Fibroblast of the conjunctiva (primary cell): ENCODE measurements around the gene TRIM40.
"Not testable (repeated sequence)": the region's sequence is repeated elsewhere in the genome, so short reads cannot be mapped to it uniquely, and the experiment has no call there.

ENCODE experiments used
- DNase-seq: peaks from one replicate; pipeline ENCODE4 v3.0.0-alpha.2; 2010; ENCODE audit warnings: low read depth

The TRIM40 gene

DNA sequence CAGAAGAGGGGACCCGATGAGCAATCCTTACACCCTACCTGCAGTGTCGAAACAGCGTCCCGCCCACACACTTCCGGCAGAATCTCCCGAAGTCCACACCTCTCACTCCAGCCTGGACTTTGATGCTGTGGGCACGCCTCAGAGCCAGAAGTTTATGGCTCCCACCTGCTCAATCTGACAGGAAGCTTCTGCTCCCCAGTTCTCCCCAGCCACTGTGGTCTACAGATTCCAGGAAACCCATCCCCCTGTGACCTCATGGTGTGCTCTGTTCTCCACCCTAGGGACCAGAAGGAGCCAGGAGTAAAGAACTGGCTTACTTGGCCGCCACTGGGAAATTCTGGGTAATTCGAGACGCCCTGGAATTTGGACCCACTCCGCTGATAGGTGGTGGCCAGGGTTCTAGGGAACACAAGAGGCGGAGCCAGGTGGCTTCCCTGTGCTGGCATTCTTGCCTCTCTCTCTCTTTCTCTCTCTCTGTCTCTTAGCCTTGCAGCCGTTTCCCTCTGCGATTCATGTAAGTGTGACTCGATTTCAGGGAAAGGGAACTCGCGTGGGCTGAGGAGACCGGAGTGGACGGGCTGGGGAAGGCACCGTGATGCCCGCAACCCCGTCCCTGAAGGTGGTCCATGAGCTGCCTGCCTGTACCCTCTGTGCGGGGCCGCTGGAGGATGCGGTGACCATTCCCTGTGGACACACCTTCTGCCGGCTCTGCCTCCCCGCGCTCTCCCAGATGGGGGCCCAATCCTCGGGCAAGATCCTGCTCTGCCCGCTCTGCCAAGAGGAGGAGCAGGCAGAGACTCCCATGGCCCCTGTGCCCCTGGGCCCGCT lies 27.4 kb downstream of the TRIM40 start, which contains the start of gene TRIM15:
TSS of gene TRIM15 (plus strand) at position 457 of the 828 bp plus-strand sequence. CDS start at position 596, 139 bp downstream.
- no peak for DNase-seq

- no peak for DNase-seq
Observed at GRCh38 chr6:30163918-30164654, 28.1 kb downstream of the TRIM40 start.

- DNase-seq = no peak
Observed at GRCh38 chr6:30164714-30165113, 28.8 kb downstream of the TRIM40 start.

DNA sequence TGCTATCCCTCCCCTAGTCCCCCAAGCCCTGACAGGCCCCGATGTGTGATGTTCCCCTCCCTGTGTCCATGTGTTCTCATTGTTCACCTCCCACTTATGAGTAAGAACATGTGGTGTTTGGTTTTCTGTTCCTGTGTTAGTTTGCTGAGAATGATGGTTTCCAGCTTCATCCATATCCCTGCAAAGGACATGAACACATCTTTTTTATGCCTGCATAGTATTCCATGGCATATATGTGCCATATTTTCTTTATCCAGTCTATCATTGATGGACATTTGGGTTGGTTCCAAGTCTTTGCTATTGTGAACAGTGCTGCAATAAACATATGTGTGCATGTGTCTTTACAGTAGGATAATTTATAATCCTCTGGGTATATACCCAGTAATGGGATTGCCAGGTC lies 29.3 kb downstream of the TRIM40 start:
- not testable (repeated sequence) for DNase-seq

DNA sequence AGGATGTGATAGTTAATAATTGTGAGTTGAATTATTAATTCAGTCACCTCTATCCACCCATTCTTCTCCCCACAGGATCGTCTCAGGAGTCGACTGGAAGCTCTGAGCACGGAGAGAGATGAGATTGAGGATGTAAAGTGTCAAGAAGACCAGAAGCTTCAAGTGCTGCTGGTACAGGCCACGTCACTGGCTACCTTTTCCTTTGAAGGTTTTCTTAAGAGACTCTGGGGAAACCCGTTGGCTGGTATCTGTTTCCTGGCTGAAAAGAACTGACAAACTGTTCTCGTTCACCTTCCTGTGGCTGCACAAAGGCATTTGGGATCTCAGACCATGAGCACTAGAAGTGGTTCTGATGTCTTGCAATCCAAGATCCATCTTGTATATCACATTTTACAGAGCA lies 31.2 kb downstream of the TRIM40 start:
- DNase-seq = no peak

DNA sequence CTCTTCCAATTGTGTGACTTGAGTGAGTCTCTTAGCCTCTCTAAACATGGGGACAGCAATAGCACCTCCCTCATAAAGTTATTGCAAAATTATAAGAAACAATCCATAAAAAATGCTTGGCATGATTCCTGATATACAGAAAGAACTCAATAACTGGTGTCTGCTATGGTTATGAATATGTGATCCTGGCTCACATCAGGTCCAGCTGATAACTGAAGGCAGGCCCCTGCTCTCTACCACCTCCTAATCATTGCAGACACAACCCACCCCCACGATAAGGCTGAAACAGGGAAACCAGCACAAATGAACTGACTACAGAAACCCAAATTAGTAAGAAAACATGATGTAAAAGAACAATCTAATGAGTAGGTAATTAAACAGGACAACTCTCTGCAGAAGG lies 32.8 kb downstream of the TRIM40 start:
- DNase-seq = no peak

DNA sequence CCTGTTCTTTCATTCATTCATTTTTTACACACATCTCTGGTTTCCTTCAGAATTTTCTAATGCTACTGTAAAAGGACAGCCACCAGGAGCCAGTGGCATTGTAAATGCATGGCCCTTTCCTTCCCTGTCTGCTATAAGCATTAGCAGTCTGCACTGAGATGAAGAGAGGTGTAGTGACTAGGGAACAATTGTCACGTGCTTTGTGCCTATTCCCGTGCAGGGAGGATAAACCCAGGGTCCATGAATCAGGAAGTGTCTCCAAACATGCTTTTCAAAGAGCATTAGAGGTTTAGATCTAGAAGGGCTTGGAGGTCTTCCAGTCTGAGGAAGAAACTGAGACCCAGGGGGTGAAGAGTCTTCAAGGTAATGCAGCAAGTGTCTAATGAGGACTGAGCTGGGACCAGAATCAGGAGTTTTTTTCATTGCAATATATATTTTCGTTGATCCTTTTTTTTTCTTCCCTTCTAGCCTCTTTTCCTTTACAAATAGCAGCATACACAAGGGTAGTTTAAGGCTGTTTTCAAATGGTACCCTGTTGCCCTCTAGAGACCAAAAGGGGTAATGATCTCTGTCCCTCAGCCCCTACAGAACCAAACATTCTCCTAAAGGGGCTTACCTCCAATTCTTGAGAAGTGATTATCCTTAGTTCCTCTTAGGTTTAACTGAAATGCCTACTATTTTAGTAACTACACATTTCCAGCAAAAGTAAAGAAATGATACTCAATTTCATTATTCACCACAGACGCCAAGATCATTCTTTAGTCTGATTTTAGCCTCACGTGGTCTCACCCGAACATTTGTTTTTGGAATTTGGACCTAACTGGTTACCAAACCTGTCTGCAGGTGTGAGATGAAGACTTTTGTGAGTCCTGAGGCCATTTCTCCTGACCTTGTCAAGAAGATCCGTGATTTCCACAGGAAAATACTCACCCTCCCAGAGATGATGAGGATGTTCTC lies 34.0 kb downstream of the TRIM40 start:
- DNase-seq = peak; percentile 12

DNA sequence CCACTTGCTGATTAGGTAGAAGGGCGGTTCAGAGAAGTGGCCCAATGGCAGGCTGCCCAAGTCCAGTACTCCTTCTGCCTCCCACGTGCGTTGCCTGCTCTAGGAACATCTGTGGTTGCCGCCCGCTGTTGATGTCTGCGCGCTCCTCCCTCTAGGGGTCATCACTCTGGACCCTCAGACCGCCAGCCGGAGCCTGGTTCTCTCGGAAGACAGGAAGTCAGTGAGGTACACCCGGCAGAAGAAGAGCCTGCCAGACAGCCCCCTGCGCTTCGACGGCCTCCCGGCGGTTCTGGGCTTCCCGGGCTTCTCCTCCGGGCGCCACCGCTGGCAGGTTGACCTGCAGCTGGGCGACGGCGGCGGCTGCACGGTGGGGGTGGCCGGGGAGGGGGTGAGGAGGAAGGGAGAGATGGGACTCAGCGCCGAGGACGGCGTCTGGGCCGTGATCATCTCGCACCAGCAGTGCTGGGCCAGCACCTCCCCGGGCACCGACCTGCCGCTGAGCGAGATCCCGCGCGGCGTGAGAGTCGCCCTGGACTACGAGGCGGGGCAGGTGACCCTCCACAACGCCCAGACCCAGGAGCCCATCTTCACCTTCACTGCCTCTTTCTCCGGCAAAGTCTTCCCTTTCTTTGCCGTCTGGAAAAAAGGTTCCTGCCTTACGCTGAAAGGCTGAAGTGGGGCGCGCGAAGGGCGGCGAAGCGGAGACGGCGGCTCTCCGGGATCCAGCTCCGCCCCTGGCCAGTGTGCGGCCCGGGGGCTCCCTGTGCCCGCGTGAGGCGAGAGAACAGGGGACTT lies 35.9 kb downstream of the TRIM40 start:
- no peak for DNase-seq

DNA sequence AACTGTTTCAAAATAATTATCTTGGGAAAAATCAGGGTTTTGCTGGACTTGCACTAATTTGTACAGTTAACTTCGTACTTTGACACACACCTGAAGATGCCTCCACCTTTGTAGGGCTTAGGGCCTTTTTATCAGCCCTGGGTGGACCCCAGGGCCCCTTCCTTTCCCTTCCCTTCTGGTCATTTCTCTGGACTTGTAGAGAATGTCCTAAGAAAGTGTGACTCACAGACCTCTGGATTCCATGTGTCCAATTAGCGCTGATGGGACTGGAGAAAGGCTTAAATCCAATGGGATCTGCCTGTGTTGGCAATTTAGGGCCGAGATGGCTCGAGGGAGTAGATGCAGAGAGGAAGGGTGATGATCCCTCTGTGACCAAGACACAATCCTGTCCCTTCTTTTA lies 36.7 kb downstream of the TRIM40 start:
- DNase-seq = no peak

DNA sequence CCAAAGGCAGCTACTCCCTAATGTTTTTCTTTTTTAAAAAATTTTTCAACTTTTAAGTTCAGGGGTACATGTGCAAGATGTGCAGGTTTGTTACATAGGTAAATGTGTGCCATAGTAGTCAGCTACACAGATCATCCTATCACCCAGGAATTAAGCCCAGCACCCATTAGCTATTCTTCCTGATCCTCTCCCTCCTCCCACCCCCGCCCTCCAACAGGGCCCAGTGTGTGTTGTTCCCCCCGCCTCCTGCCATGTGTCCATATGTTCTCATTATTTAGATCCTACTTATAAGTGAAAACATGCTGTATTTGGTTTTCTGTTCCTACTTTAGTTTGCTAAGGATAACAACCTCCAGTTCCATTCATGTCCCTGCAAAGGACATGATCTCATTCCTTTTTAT lies 39.8 kb downstream of the TRIM40 start:
- DNase-seq = no peak

DNA sequence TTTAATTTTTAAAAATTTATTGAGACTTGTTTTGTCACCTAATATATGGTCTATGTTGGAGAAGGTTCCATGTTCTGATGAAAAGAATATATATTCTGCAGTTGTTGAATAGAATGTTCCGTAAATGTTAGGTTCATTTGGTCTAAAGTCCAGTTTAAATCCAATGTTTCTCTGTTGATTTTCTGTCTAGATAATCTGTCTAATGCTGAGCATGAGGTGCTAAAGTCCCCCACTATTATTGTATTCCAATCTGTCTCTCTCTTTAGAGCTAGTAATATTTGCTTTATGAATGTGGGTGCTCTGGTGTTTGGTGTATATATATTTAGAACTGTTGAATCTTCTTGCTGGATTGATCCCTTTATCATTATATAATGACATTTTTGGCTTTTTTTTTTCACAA lies 42.9 kb downstream of the TRIM40 start:
- no peak for DNase-seq

DNA sequence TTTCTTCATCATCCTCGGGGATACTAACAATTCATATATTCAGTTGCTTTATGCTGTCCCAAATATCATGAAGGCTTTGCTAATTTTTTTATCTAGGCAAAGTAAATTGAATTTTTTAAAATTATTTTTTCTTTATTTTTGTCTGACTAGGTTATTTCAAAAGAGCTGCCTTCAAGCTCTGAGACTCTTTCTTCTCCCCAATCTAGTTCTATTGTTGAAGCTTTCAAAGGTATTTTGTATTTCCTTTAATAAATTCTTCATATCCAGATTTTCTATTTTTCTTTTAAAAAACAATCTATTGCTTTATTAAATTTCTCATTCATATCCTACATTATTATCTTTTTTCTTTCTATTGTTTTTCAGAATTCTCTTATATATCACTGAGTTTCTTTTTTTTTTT lies 44.2 kb downstream of the TRIM40 start:
- DNase-seq = no peak

GRCh38 chr6:30184417-30185031 lies 48.6 kb downstream of the TRIM40 start:
- no peak for DNase-seq

- DNase-seq = no peak
Observed at GRCh38 chr6:30185846-30186484, 50.0 kb downstream of the TRIM40 start.

DNA sequence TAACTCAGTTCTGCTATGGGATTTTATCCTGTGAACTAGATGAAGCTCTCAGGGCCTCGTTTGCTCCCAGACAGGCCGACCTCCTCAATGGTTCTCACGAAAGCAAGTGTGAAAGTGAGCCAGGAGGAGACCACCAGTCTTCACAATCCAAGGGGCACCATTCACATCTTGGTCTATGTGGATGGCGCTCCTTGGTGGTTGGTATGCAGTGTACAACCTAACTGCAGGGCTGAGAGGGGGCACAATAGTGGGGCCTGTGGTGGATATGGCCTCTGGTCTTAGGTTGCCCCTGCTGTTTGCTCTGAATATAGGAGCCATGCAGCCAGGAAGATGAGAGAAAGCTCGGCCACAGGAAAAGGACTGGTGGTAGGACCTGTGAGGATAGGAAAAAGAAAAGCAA lies 52.6 kb downstream of the TRIM40 start:
- no peak for DNase-seq

- no peak for DNase-seq
Observed at GRCh38 chr6:30192076-30192475, 56.1 kb downstream of the TRIM40 start.

DNA sequence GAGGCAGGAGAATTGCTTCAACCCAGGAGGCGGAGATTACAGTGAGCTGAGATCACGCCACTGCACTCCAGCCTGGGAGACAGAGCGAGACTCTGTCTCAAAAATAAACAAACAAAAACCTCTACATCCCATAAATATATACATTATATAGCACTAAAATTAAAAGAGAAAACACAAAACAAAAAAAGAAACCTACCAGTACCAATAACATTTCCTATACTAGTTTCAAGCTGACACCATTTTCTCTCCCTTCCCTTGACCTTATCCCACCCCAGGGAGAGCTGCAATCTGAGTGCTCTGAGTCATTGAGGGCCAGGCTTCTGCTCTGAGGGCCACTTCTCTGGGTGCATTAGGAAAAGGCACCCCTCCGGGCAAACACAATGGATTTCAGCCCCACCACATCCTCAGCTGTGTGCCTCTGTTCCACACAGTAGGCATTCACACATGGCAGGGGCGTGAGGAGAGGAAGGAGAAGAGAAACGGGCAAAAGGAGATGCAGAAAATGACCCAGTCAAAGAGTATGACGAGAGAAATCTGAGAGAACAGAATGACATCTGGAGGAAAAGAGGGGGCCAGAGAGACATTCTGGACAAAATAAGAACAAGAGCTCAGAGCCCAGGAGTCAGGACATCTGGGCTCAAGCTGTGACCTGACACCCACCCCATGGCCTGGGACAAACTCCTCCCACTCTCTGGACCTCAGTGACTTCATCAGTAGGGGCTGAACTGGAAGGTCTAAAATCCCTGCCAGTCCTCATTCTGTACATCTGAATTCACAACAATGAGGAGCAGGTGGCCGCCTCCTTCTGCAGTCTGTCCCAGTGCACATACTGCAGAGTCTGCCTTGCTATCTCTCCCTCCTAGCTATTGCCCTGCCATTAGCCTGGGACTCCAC lies 59.1 kb downstream of the TRIM40 start:
- DNase-seq = no peak

DNA sequence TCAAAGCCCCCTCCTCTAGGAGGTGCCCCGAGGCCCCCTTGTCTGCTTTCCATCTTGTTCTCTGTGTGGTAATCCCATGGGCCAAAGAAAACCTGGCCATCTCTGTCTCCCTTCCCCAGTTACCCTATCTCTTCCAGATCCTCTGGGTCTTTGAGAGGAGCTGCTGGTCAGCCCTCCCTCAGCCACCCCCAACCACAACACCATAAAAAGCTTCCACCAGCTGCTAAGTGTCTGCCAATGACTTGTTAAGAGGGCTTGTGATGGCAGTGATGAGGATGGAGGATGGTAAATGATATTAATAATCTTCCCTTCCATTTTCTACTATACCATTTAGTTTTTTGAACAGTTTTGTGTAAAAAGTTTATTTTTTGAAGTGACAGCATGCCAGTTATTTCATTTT lies 60.0 kb downstream of the TRIM40 start:
- no peak for DNase-seq

DNA sequence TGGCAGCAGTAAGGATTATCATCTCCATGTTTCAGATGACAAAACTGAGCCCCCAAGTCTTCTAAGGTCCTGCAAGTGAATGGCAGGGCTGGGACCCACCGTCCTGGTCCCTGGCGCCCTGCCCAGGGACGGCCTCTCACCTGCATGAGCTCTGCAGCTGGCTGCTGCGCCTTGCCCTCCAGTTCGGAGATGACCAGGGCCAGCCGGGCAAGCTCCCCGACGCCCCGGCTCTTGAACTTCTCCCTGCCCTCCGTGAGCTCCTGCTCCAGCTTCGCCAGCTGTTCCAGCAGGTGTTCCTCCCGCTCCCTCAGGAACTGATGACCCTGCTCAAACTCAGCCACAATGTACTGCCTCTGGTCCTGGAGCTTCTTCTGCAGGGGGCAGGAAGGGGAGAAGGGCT lies 60.4 kb downstream of the TRIM40 start:
- no peak for DNase-seq
